GM10266 (cell line): ENCODE measurements around the gene MPST.

Experiments
- DNase-seq: peaks from one replicate; pipeline ENCODE4 v3.0.0; 2012; ENCODE audit errors: extremely low spot score
- CTCF ChIP-seq: IDR thresholded peaks from 2 replicates; pipeline ENCODE4 v1.5.1; 2012; ENCODE audit warnings: mild to moderate bottlenecking, low read depth; ENCODE audit not compliant: control insufficient read depth, insufficient read depth; ENCODE audit errors: missing control alignments

Gene MPST

DNA sequence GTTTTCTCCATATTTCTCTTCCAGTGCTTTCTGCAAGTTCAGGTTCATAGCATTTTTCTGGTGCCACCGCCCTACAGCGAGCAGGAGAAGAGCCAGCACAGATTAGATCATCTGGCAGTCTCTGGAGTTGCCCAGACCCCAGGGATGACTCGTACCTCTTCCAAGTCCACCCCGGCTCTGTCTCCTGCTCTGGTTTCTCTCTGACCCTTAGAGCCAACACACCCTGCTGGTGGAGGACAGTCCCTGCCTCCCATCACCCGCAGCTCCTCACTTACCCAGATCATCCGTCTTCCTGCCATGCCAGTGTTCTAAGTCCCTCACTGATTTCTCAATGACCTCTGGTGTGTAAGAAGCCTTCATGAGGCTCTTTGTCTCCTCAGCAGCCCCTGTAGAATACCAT lies 28.3 kb upstream of the MPST start:
- no peak for TF ChIP-seq CTCF
- no peak for DNase-seq

DNA sequence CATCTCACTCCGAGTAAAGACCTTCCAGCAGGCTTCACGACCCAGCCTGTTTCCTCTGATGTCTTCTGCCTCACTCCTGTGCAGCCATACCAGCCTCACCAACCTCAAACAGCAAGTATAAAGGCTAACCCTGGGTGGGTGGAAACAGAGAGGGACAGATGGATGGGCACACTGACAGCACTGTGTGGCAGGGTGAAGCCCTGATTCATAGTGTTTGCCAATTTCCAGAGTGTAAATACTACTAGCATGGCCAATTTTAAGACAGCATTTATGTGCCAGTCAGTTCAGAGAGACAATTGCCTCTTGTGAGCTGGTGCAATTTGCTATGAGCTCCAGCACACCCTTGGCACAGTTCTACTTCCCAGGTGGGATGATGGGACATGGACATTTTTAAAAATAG lies 21.8 kb upstream of the MPST start:
- no peak for TF ChIP-seq CTCF
- no peak for DNase-seq

GRCh38 chr22:36998620-36999351 lies 20.8 kb upstream of the MPST start:
- no peak for DNase-seq
- TF ChIP-seq CTCF, result no peak

DNA sequence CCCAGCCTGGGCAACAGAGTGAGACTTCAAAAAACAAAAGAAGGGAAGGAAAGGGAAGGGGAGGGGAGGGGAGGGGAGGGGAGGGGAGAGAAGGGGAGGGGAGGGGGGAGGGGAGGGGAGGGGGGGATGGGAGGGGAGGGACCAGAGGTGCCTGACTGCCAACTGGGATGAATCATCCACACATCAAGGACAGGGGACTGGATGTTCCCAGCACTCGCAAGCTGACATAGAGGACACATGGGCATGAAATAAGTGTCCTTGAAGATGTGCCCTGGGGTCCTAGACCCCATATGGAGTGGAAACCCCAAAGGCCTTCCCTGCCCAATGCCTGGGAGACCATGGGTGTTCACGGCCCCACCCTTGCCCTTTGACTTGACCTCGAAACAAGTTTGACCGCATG lies 20.1 kb upstream of the MPST start:
- no peak for TF ChIP-seq CTCF
- DNase-seq, result no peak

GRCh38 chr22:37000676-37001534 lies 18.6 kb upstream of the MPST start:
- TF ChIP-seq CTCF, result no peak
- no peak for DNase-seq

- no peak for TF ChIP-seq CTCF
- no peak for DNase-seq
These were observed 17.7 kb upstream of the MPST start for GRCh38 chr22:37001826-37002225.

DNA sequence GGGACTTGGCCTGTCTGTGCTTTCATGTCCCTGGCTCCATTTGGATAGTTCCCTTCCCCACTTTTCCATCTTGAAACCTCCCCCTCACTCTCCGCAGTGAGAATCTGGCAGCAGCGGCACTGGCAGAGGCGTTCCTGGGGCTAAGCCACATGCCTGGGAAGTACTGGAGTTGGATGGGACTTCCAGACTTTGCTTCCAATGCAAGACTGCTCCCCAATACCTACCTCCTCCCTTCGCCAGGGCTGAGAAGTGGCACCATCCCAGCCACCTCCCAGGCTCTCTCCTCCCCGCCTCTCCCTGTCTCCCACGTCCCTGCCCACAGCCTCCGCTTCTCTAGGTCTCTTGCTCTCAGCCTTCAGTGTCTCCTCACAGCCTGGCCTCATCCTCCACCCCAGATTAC lies 16.9 kb upstream of the MPST start:
- no peak for DNase-seq

More for the DNA sequence above, 16.9 kb upstream of the MPST start:
- no peak for TF ChIP-seq CTCF
